HCT116 (cell line): ENCODE measurements around the gene FAM171A1. TPM values are rescaled to one million over a fixed set of nuclear protein-coding genes. Genes with fewer than 3 reads are reported as not detected.

Experiments used
- ATAC-seq: fragments of 200-7000 bp; cut with Tn5 transposase; 2 replicates; pipeline ENCODE4 v1.9.1; 2020; ENCODE audit warnings: mild to moderate bottlenecking, moderate library complexity
- BruUV-seq: library from RNA; stranded (reverse); fragments of 400-500 nt; replicated peaks from 2 replicates; lab custom pipeline; 2021; lab: Mats Ljungman, UMichigan
- CTCF ChIA-PET: fragments of 300-600 bp; sonication (Branson Sonifier 250); formaldehyde crosslinking; loops from one replicate; lab custom pipeline; 2021; ENCODE audit warnings: antibody characterized with exemption; lab: Charles Lee
- POLR2A ChIA-PET: fragments of 300-600, 350-600 bp; sonication (Branson Sonifier 250); formaldehyde crosslinking; loops from one replicate; lab custom pipeline; 2021; ENCODE audit warnings: antibody characterized with exemption; lab: Charles Lee
- RAD21 ChIA-PET, 2 experiments: fragments of 300-600 bp; sonication (Branson Sonifier 250); formaldehyde crosslinking; loops; one replicate each; lab custom pipeline; 2023; ENCODE audit warnings: low total read pairs in 2 of 2; ENCODE audit not compliant: uncharacterized antibody in 2 of 2, unreplicated experiment in 2 of 2, low non-redundant PET in 1 of 2; lab: Charles Lee
- DNase-seq: peaks from one replicate; pipeline ENCODE4 v3.0.0-alpha.2; 2010; ENCODE audit warnings: low read depth, low spot score
- H2AFZ ChIP-seq: fragments of 200-600 bp; shearing (Covaris generic), sonication (generic); 2 replicates; pipeline ENCODE4 v1.6.1; 2017; ENCODE audit warnings: low read depth, mixed run types, mixed read lengths, antibody characterized with exemption, low read length; ENCODE audit not compliant: poor library complexity, severe bottlenecking
- H3K27ac ChIP-seq: 2 replicates; pipeline ENCODE4 v1.5.1; 2012; ENCODE audit warnings: low read depth, low read length
- H3K27me3 ChIP-seq: fragments of 200-600 bp; sonication (generic); 2 replicates; pipeline ENCODE4 v1.6.1; 2016; ENCODE audit warnings: mixed run types, low read length, mixed read lengths; ENCODE audit not compliant: insufficient read depth
- H3K36me3 ChIP-seq, 2 experiments: fragments of 200-500 bp in 1 of 2; fragments of 200-600 bp in 1 of 2; sonication (Bioruptor generic) in 1 of 2; sonication (generic) in 1 of 2; 2 replicates each; pipeline versions ENCODE4 v1.5.1 to v1.6.1; 2014 to 2016; ENCODE audit warnings: low read length in 2 of 2, inconsistent platforms in 1 of 2, mixed read lengths in 1 of 2, mixed run types in 1 of 2; ENCODE audit not compliant: insufficient read depth in 2 of 2, control insufficient read depth in 1 of 2
- H3K4me1 ChIP-seq, 2 experiments: fragments of 200-600 bp in 1 of 2; sonication (generic) in 1 of 2; 2 replicates each; pipeline versions ENCODE4 v1.5.1 to v1.6.1; 2012 to 2017; ENCODE audit warnings: low read length in 2 of 2, inconsistent platforms in 1 of 2, mild to moderate bottlenecking in 1 of 2, mixed read lengths in 1 of 2, mixed run types in 1 of 2, moderate library complexity in 1 of 2; ENCODE audit not compliant: insufficient read depth in 2 of 2, control insufficient read depth in 1 of 2
- H3K4me2 ChIP-seq: fragments of 200-600 bp; sonication (generic); 2 replicates; pipeline ENCODE4 v1.6.1; 2017; ENCODE audit warnings: mixed run types, low read length, mixed read lengths
- H3K4me3 ChIP-seq, 2 experiments: fragments of 200-600 bp in 1 of 2; sonication (generic) in 1 of 2; replicated peaks in 1 of 2; 2 replicates each; pipeline ENCODE4 v1.5.1; 2011 to 2016; ENCODE audit warnings: low read length in 2 of 2, control low read depth in 1 of 2, low read depth in 1 of 2, mild to moderate bottlenecking in 1 of 2, mixed read lengths in 1 of 2, mixed run types in 1 of 2
- H3K79me2 ChIP-seq: fragments of 200-600 bp; sonication (generic); 2 replicates; pipeline ENCODE4 v1.6.1; 2017; ENCODE audit warnings: mild to moderate bottlenecking, mixed run types, low read length, moderate library complexity, mixed read lengths; ENCODE audit not compliant: insufficient read depth
- H3K9ac ChIP-seq: fragments of 200-600 bp; sonication (generic); 2 replicates; pipeline ENCODE4 v1.6.1; 2016; ENCODE audit warnings: low read length, mixed read lengths
- H3K9me2 ChIP-seq: fragments of 200-600 bp; sonication (generic), shearing (Covaris generic); 2 replicates; pipeline ENCODE4 v1.6.1; 2017; ENCODE audit warnings: mixed run types, mild to moderate bottlenecking, moderate library complexity; ENCODE audit not compliant: insufficient read depth
- H3K9me3 ChIP-seq, 2 experiments: fragments of 200-500 bp in 1 of 2; fragments of 200-600 bp in 1 of 2; sonication (Bioruptor generic) in 1 of 2; sonication (generic) in 1 of 2; 2 replicates each; pipeline ENCODE4 v1.6.1; 2014 to 2017; ENCODE audit warnings: low read length in 2 of 2, mixed read lengths in 2 of 2, inconsistent platforms in 1 of 2, low read depth in 1 of 2, mild to moderate bottlenecking in 1 of 2, mixed run types in 1 of 2, moderate library complexity in 1 of 2; ENCODE audit not compliant: control insufficient read depth in 1 of 2, insufficient read depth in 1 of 2
- H4K20me1 ChIP-seq: fragments of 200-600 bp; sonication (generic), shearing (Covaris generic); 2 replicates; pipeline ENCODE4 v1.6.1; 2017; ENCODE audit warnings: mixed run types, mild to moderate bottlenecking, moderate library complexity; ENCODE audit not compliant: insufficient read depth
- CBX3 ChIP-seq: IDR thresholded peaks from 2 replicates; pipeline ENCODE4 v1.6.1; 2012; ENCODE audit warnings: low read depth
- CEBPB ChIP-seq: IDR thresholded peaks from 2 replicates; pipeline ENCODE4 v1.6.1; 2012; ENCODE audit warnings: low read depth
- CTCF ChIP-seq, 3 experiments: fragments of 200-600 bp in 1 of 3; sonication (generic) in 1 of 3; IDR thresholded peaks in 2 of 3; conservative IDR thresholded peaks in 1 of 3; 2 replicates each; pipeline ENCODE4 v1.5.1; 2012 to 2017; ENCODE audit warnings: low read depth in 2 of 3, low read length in 2 of 3, antibody characterized with exemption in 1 of 3, borderline replicate concordance in 1 of 3, control low read depth in 1 of 3, mild to moderate bottlenecking in 1 of 3, mixed read lengths in 1 of 3, mixed run types in 1 of 3, moderate library complexity in 1 of 3; ENCODE audit not compliant: insufficient read depth in 1 of 3
- EGR1 ChIP-seq: IDR thresholded peaks from 2 replicates; pipeline ENCODE4 v1.6.1; 2012; ENCODE audit warnings: low read depth
- EZH2 ChIP-seq: fragments of 200-600 bp; sonication (generic); IDR thresholded peaks from 2 replicates; pipeline ENCODE4 v1.6.1; 2017; ENCODE audit warnings: antibody characterized with exemption, mixed run types
- FOSL1 ChIP-seq: IDR thresholded peaks from 2 replicates; pipeline ENCODE4 v1.6.1; 2012; ENCODE audit warnings: low read depth
- JUND ChIP-seq: IDR thresholded peaks from 2 replicates; pipeline ENCODE4 v1.6.1; 2012
- MAX ChIP-seq: IDR thresholded peaks from 2 replicates; pipeline ENCODE4 v1.6.1; 2012
- POLR2A ChIP-seq: IDR thresholded peaks from 2 replicates; pipeline ENCODE4 v1.7.0; 2011; ENCODE audit warnings: borderline replicate concordance; ENCODE audit not compliant: insufficient read depth, insufficient read length; ENCODE audit errors: extremely low read depth
- POLR2AphosphoS5 ChIP-seq: IDR thresholded peaks from 2 replicates; pipeline ENCODE4 v1.6.1; 2011; ENCODE audit warnings: mild to moderate bottlenecking, low read depth, low read length, moderate library complexity
- RAD21 ChIP-seq: IDR thresholded peaks from 2 replicates; pipeline ENCODE4 v1.6.1; 2012; ENCODE audit warnings: low read depth, mild to moderate bottlenecking
- SIN3A ChIP-seq: IDR thresholded peaks from 2 replicates; pipeline ENCODE4 v1.6.1; 2012; ENCODE audit warnings: low read depth
- SP1 ChIP-seq: IDR thresholded peaks from 2 replicates; pipeline ENCODE4 v1.6.1; 2012; ENCODE audit warnings: low read depth
- SRF ChIP-seq: IDR thresholded peaks from 2 replicates; pipeline ENCODE4 v1.6.1; 2012; ENCODE audit warnings: low read depth
- TCF7L2 ChIP-seq: IDR thresholded peaks from 2 replicates; pipeline ENCODE4 v1.7.0; 2011; ENCODE audit warnings: borderline replicate concordance, inconsistent platforms; ENCODE audit not compliant: insufficient read depth, insufficient read length; ENCODE audit errors: extremely low read depth
- YY1 ChIP-seq: IDR thresholded peaks from 2 replicates; pipeline ENCODE4 v1.6.1; 2011; ENCODE audit warnings: low read length, low read depth, moderate library complexity, mild to moderate bottlenecking; ENCODE audit not compliant: insufficient replicate concordance; ENCODE audit errors: extremely low read depth
- ZBTB33 ChIP-seq: IDR thresholded peaks from 2 replicates; pipeline ENCODE4 v1.6.1; 2011; ENCODE audit warnings: mild to moderate bottlenecking, low read length, moderate library complexity; ENCODE audit not compliant: insufficient replicate concordance; ENCODE audit errors: extremely low read depth
- ZFX ChIP-seq: fragments of 450-650 bp; IDR thresholded peaks from 2 replicates; pipeline ENCODE4 v1.6.1; 2017
- ZNF274 ChIP-seq: fragments of 200-500 bp; sonication (Bioruptor generic); IDR thresholded peaks from 2 replicates; pipeline ENCODE4 v1.6.1; 2014; ENCODE audit warnings: mild to moderate bottlenecking, low read depth, low read length, inconsistent platforms
- intact Hi-C: fragments of 100-400 bp; cut with micrococcal nuclease; formaldehyde crosslinking; loops from 2 replicates; pipeline ENCODE4 v1.10.0; 2022
- total RNA-seq: library from RNA; stranded (reverse); gene quantifications from one replicate; pipeline ENCODE4 v1.2.1, GENCODE V29; 2021; ENCODE audit not compliant: unreplicated experiment

The FAM171A1 gene
- total RNA-seq, 1 experiment from 2014 or later: 32.5 TPM

- no peak overlapping the region for H3K27ac ChIP-seq
- DNase-seq (no peak), ATAC-seq (no peak)
- H3K4me2 ChIP-seq: no peak overlapping the region
- intact Hi-C loops: no loop called here
- H3K4me3 ChIP-seq: no peak overlapping the region
- no peak for TF ChIP-seq SRF
- no peak overlapping the region for H2AFZ ChIP-seq
- no peaks in the 10 kb centered on the region for H3K27me3 ChIP-seq
- CTCF ChIA-PET: no interaction called here
- POLR2A ChIA-PET: no interaction called here
- H3K9me3 ChIP-seq: no peaks in the 10 kb centered on the region
- H4K20me1 ChIP-seq: no peaks in the 10 kb centered on the region
- H3K9me2 ChIP-seq: no peaks in the 10 kb centered on the region
- BruUV-seq: no TSS peak
- RAD21 ChIA-PET: no interaction called here
- H3K4me1 ChIP-seq: no peaks in the 10 kb centered on the region
- no peak overlapping the region for H3K9ac ChIP-seq
- H3K79me2 ChIP-seq: no peaks in the 10 kb centered on the region; the same call in 1 of the 2 replicates
- no peaks in the 10 kb centered on the region for H3K36me3 ChIP-seq
Measured at GRCh38 chr10:15266117-15266516, 105.0 kb downstream of the FAM171A1 start.

GRCh38 chr10:15265558-15265957, 105.5 kb downstream of the FAM171A1 start:
- no peak overlapping the region for H3K27ac ChIP-seq
- DNase-seq: no peak
- no peak overlapping the region for H3K9ac ChIP-seq
- no peaks in the 10 kb centered on the region for H3K9me2 ChIP-seq
- no peaks in the 10 kb centered on the region for H3K4me1 ChIP-seq
- ChIA-PET POLR2A (no interaction called here), RAD21 (no interaction called here), CTCF (no interaction called here)
- H3K79me2 ChIP-seq: no peaks in the 10 kb centered on the region; the same call in 1 of the 2 replicates
- H4K20me1 ChIP-seq: no peaks in the 10 kb centered on the region
- no TSS peak for BruUV-seq
- H3K36me3 ChIP-seq: no peaks in the 10 kb centered on the region
- intact Hi-C loops: no loop called here
- H3K9me3 ChIP-seq: no peaks in the 10 kb centered on the region
- no peaks in the 10 kb centered on the region for H3K27me3 ChIP-seq
- H3K4me2 ChIP-seq: no peak overlapping the region
- no peak overlapping the region for H3K4me3 ChIP-seq
- no peak overlapping the region for H2AFZ ChIP-seq
- no peak for ATAC-seq
- TF ChIP-seq CTCF (IDR thresholded peaks at IDR 0.05 in 2 of 3, conservative IDR thresholded peaks at IDR 0.05 in 1 of 3; ENCODE audit: borderline replicate concordance in 1 of 3, insufficient read depth in 1 of 3, low read depth in 2 of 3, low read length in 2 of 3) (no peak), POLR2AphosphoS5 (no peak), RAD21 (no peak), FOSL1 (no peak), YY1 (no peak), JUND (no peak), SP1 (no peak), ZFX (no peak), CBX3 (no peak), CEBPB (no peak), EZH2 (no peak), SRF (no peak), ZBTB33 (no peak), ZNF274 (no peak), POLR2A (no peak), MAX (no peak), EGR1 (no peak), TCF7L2 (no peak), SIN3A (no peak)
